ENCODE results near the gene NAP1L2. TPM values are rescaled to one million over a fixed set of nuclear protein-coding genes. Genes with fewer than 3 reads are reported as not detected.

NAP1L2 gene
- total and polyA plus RNA-seq, 2 donors (not counting 3 experiments of a cell fraction or from before 2014, with no cell fraction given): 0.23 to 1.1 TPM

DNA sequence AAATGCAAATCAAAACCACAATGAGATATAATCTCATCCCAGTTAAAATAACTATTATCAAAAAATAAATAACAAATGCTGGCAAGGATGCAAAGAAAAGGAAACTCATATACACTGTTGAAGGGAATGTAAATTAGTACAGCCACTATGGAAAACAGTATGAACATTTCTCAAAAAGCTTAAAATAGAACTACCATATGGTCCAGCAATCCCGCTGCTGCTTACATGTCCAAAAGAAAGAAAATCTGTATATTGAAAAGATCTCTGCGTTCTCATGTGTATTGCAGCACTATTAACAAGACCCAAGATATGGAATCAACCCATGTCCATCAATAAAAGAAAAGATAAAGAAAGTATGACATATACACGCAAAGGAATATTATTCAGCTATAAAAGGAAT lies 3.0 kb upstream of the NAP1L2 start:
- Histone ChIP-seq H3K4me3 (replicated peaks in 1 of 3; ENCODE audit: insufficient read depth in 1 of 3, low read depth in 1 of 3, low read length in 3 of 3) (no peak overlapping the region), H4K20me1 (replicated peaks; ENCODE audit: control insufficient read depth, extremely low read depth, insufficient read depth, low read length) (no peaks in the 10 kb centered on the region), H3K9ac (replicated peaks; ENCODE audit: extremely low read depth, insufficient read depth, low read length) (no peak overlapping the region), H3K79me2 (ENCODE audit: control insufficient read depth, insufficient read depth, low read length) (no peaks in the 10 kb centered on the region), H3K9me1 (replicated peaks; ENCODE audit: control insufficient read depth, extremely low read depth, insufficient read depth, low read length) (no peaks in the 10 kb centered on the region), H3K4me1 (ENCODE audit: control insufficient read depth, extremely low read depth, insufficient read depth, low read length) (peaks cover 3% of the 10 kb centered on the region), H3K27me3 (ENCODE audit: control insufficient read depth in 2 of 2, insufficient read depth in 2 of 2, low read length in 2 of 2) (no peaks in the 10 kb centered on the region), H2AFZ (ENCODE audit: low read depth, low read length) (no peak overlapping the region), H3K9me3 (replicated peaks; ENCODE audit: control insufficient read depth, insufficient read depth, low read length) (no peaks in the 10 kb centered on the region), H3K27ac (ENCODE audit: insufficient read depth, low read depth, low read length) (no peak overlapping the region), H3K4me2 (ENCODE audit: insufficient read depth, low read length) (no peak overlapping the region), H3K36me3 (ENCODE audit: control insufficient read depth in 2 of 2, extremely low read depth in 1 of 2, insufficient read depth in 2 of 2, low read length in 2 of 2) (no peaks in the 10 kb centered on the region)
- ChIA-PET CTCF (no interaction called here), POLR2A (no interaction called here)
- TF ChIP-seq MYC (IDR thresholded peaks at IDR 0.05; ENCODE audit: low read depth, low read length): no peak
- TF ChIP-seq EZH2 (IDR thresholded peaks at IDR 0.05; ENCODE audit: borderline replicate concordance, low read depth, low read length, severe bottlenecking): no peak
- TF ChIP-seq GATA2 (IDR thresholded peaks at IDR 0.05; ENCODE audit: insufficient read depth, insufficient read length, low read depth, low read length): no peak
- TF ChIP-seq FOS (IDR thresholded peaks at IDR 0.05; ENCODE audit: borderline replicate concordance, insufficient read depth, low read length): no peak
- TF ChIP-seq, protein P1, sequence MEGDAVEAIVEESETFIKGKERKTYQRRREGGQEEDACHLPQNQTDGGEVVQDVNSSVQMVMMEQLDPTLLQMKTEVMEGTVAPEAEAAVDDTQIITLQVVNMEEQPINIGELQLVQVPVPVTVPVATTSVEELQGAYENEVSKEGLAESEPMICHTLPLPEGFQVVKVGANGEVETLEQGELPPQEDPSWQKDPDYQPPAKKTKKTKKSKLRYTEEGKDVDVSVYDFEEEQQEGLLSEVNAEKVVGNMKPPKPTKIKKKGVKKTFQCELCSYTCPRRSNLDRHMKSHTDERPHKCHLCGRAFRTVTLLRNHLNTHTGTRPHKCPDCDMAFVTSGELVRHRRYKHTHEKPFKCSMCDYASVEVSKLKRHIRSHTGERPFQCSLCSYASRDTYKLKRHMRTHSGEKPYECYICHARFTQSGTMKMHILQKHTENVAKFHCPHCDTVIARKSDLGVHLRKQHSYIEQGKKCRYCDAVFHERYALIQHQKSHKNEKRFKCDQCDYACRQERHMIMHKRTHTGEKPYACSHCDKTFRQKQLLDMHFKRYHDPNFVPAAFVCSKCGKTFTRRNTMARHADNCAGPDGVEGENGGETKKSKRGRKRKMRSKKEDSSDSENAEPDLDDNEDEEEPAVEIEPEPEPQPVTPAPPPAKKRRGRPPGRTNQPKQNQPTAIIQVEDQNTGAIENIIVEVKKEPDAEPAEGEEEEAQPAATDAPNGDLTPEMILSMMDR (IDR thresholded peaks at IDR 0.05; ENCODE audit: extremely low read depth in 1 of 2, insufficient read depth in 1 of 2, low read depth in 1 of 2, low read length in 2 of 2): no peak
- TF ChIP-seq, protein P2, sequence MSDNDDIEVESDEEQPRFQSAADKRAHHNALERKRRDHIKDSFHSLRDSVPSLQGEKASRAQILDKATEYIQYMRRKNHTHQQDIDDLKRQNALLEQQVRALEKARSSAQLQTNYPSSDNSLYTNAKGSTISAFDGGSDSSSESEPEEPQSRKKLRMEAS (IDR thresholded peaks at IDR 0.05; ENCODE audit: insufficient read depth, insufficient read length): no peak
- no peak for TF ChIP-seq POLR2AphosphoS5 (IDR thresholded peaks at IDR 0.05; ENCODE audit: insufficient read depth, low read depth, low read length)
- TF ChIP-seq JUN (IDR thresholded peaks at IDR 0.05; ENCODE audit: borderline replicate concordance, insufficient read depth, insufficient read length, low read depth): no peak
- no peak for TF ChIP-seq POLR2A (IDR thresholded peaks at IDR 0.05; ENCODE audit: low read depth, low read length)
- DNase-seq (ENCODE audit: low read depth, low spot score) (no peak), FAIRE-seq (no peak)
- dilution Hi-C loops (cut with MboI; ENCODE audit: extremely low pct_ligation_motif_present, low sequenced_read_pairs): no loop called here
- no TSS peak for BruUV-seq (replicated peaks)
- intact Hi-C loops (cut with micrococcal nuclease): no loop called here
